SK-N-SH (cell line): ENCODE results near the gene SNX8. TPM values are rescaled to one million over a fixed set of nuclear protein-coding genes. Genes with fewer than 3 reads are reported as not detected.

Source experiments
- CTCF ChIA-PET: fragments of 300-600, 350-600 bp; formaldehyde crosslinking; extraction: SDS; loops from one replicate; lab custom pipeline; 2021; lab: Yijun Ruan, JAX
- POLR2A ChIA-PET: fragments of 350-600 bp; sonication (Branson Sonifier 250); formaldehyde crosslinking; extraction: SDS; loops from one replicate; lab custom pipeline; 2020; ENCODE audit warnings: antibody characterized with exemption, inconsistent platforms; lab: Yijun Ruan, JAX
- DNase-seq: peaks from one replicate; pipeline ENCODE4 v3.0.0; 2012
- H2AFZ ChIP-seq: fragments of 200-600 bp; sonication (generic); 2 replicates; pipeline ENCODE4 v1.8.1; 2016; ENCODE audit warnings: antibody characterized with exemption, mild to moderate bottlenecking, low read depth
- H3F3A ChIP-seq: fragments of 200-600 bp; sonication (generic); replicated peaks from 2 replicates; pipeline ENCODE3; 2016; ENCODE audit warnings: antibody characterized with exemption, mild to moderate bottlenecking; ENCODE audit not compliant: insufficient read depth
- H3K27ac ChIP-seq, 2 experiments: fragments of 200-500 bp in 1 of 2; fragments of 200-600 bp in 1 of 2; sonication (Bioruptor generic) in 1 of 2; sonication (generic), shearing (Covaris generic) in 1 of 2; 2 replicates each; pipeline versions ENCODE4 v1.5.1 to v1.6.1; 2014 to 2016; ENCODE audit warnings: low read depth in 2 of 2, inconsistent platforms in 1 of 2, low read length in 1 of 2, mild to moderate bottlenecking in 1 of 2, mixed read lengths in 1 of 2
- H3K27me3 ChIP-seq: fragments of 200-600 bp; sonication (generic), shearing (Covaris generic); 2 replicates; pipeline ENCODE4 v1.6.1; 2016; ENCODE audit warnings: mixed run types; ENCODE audit not compliant: insufficient read depth
- H3K36me3 ChIP-seq, 2 experiments: fragments of 200-500 bp in 1 of 2; fragments of 200-600 bp in 1 of 2; sonication (Bioruptor generic) in 1 of 2; sonication (generic) in 1 of 2; replicated peaks in 1 of 2; 2 replicates each; pipeline versions ENCODE3 to v1.5.1; 2014 to 2016; ENCODE audit warnings: low read length in 1 of 2, mild to moderate bottlenecking in 1 of 2; ENCODE audit not compliant: insufficient read depth in 2 of 2, control insufficient read depth in 1 of 2
- H3K4me1 ChIP-seq, 2 experiments: fragments of 200-500 bp in 1 of 2; fragments of 200-600 bp in 1 of 2; sonication (Bioruptor generic) in 1 of 2; sonication (generic), shearing (Covaris generic) in 1 of 2; 2 replicates each; pipeline versions ENCODE4 v1.5.1 to v1.6.1; 2014 to 2016; ENCODE audit warnings: low read depth in 1 of 2, low read length in 1 of 2, mixed run types in 1 of 2; ENCODE audit not compliant: insufficient read depth in 2 of 2, control insufficient read depth in 1 of 2
- H3K4me2 ChIP-seq: fragments of 200-600 bp; sonication (generic), shearing (Covaris generic); 2 replicates; pipeline ENCODE4 v1.6.1; 2017; ENCODE audit warnings: mixed run types
- H3K4me3 ChIP-seq, 2 experiments: fragments of 200-500 bp in 1 of 2; fragments of 200-600 bp in 1 of 2; sonication (Bioruptor generic) in 1 of 2; sonication (generic), shearing (Covaris generic) in 1 of 2; 2 replicates each; pipeline versions ENCODE4 v1.5.1 to v1.8.1; 2014 to 2016; ENCODE audit warnings: low read depth in 2 of 2, inconsistent platforms in 1 of 2, low read length in 1 of 2, mild to moderate bottlenecking in 1 of 2, mixed read lengths in 1 of 2, moderate library complexity in 1 of 2
- H3K79me2 ChIP-seq: fragments of 200-600 bp; sonication (generic); 2 replicates; pipeline ENCODE4 v1.8.1; 2017; ENCODE audit warnings: mild to moderate bottlenecking; ENCODE audit not compliant: insufficient read depth
- H3K9ac ChIP-seq: fragments of 200-600 bp; sonication (generic); 2 replicates; pipeline ENCODE4 v1.6.1; 2017; ENCODE audit warnings: mixed run types
- H3K9me2 ChIP-seq: fragments of 200-600 bp; sonication (generic); 2 replicates; pipeline ENCODE4 v1.6.1; 2017; ENCODE audit warnings: mixed run types
- H3K9me3 ChIP-seq: fragments of 200-600 bp; sonication (generic); 2 replicates; pipeline ENCODE4 v1.6.1; 2017; ENCODE audit warnings: mixed run types, mild to moderate bottlenecking, moderate library complexity
- H4K20me1 ChIP-seq: fragments of 200-600 bp; sonication (generic); 2 replicates; pipeline ENCODE4 v1.6.1; 2017; ENCODE audit warnings: mild to moderate bottlenecking, mixed run types; ENCODE audit not compliant: insufficient read depth
- FOXM1 ChIP-seq: IDR thresholded peaks from 2 replicates; pipeline ENCODE4 v1.4.0; 2012; ENCODE audit warnings: low read depth, mild to moderate bottlenecking
- GATA2 ChIP-seq: sonication (generic); formaldehyde crosslinking; IDR thresholded peaks from 2 replicates; pipeline ENCODE4 v1.5.0; 2020; ENCODE audit warnings: mild to moderate bottlenecking, missing genetic modification reagents
- JUND ChIP-seq: IDR thresholded peaks from 2 replicates; pipeline ENCODE4 v1.4.0; 2012
- MXI1 ChIP-seq: IDR thresholded peaks from 2 replicates; pipeline ENCODE4 v1.6.1; 2012; ENCODE audit warnings: mild to moderate bottlenecking, low read depth, low read length, improper control_type of control experiment
- NFIC ChIP-seq: IDR thresholded peaks from 2 replicates; pipeline ENCODE4 v1.4.0; 2012; ENCODE audit warnings: borderline replicate concordance
- RAD21 ChIP-seq: IDR thresholded peaks from 2 replicates; pipeline ENCODE4 v1.6.1; 2012; ENCODE audit warnings: mild to moderate bottlenecking, low read length
- SIN3A ChIP-seq: IDR thresholded peaks from 2 replicates; pipeline ENCODE4 v1.6.1; 2012; ENCODE audit warnings: low read depth, mild to moderate bottlenecking, low read length, moderate library complexity, borderline replicate concordance
- TEAD4 ChIP-seq: IDR thresholded peaks from 2 replicates; pipeline ENCODE4 v1.4.0; 2012; ENCODE audit warnings: mild to moderate bottlenecking, borderline replicate concordance; ENCODE audit not compliant: insufficient read depth
- WGBS: methylation state at CpG from one replicate; pipeline ENCODE4 v1.1.6; 2017; ENCODE audit warnings: low lambda C conversion rate; 5-methylcytosine and 5-hydroxymethylcytosine counted together
- polyA plus RNA-seq, 3 experiments: library from polyadenylated mRNA; depleted of rRNA; stranded (reverse); fragments of >200 nt; gene quantifications; 2 replicates each; pipeline ENCODE4 v1.2.3, GENCODE V29; 2012
- TF ChIP-seq, protein P1 (sequence below): IDR thresholded peaks from 2 replicates; pipeline ENCODE4 v1.6.1; 2012; ENCODE audit warnings: mild to moderate bottlenecking, low read depth, low read length, moderate library complexity

The SNX8 gene
- polyA plus RNA-seq, 1 of the 3 experiments (the other 2 are of a cell fraction) = 20.6 TPM

DNA sequence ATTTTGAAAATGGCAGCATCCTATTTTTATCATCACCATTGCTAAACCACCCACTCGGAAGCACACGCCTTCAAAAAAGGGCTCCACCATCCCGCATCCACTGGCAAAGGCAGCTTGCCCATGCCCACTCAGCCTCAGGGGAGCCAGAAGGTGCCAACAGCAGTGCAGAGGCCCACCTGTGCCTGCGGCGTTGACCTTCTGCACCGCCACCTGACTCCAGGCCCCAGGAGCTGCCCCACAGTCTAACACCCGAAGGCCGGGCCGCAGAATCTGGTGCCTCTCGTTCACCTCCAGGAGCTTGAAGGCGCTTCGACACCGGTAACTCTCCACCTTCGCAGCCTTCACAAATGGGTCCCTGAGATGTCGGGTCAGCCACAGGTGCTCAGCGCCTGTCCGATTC lies 75.0 kb downstream of the SNX8 start (continued):
- TF ChIP-seq NFIC (no peak), SIN3A (no peak), RAD21 (no peak), GATA2 (CRISPR knock-in tag) (no peak), JUND (no peak), TEAD4 (no peak)
- TF ChIP-seq, protein P1, sequence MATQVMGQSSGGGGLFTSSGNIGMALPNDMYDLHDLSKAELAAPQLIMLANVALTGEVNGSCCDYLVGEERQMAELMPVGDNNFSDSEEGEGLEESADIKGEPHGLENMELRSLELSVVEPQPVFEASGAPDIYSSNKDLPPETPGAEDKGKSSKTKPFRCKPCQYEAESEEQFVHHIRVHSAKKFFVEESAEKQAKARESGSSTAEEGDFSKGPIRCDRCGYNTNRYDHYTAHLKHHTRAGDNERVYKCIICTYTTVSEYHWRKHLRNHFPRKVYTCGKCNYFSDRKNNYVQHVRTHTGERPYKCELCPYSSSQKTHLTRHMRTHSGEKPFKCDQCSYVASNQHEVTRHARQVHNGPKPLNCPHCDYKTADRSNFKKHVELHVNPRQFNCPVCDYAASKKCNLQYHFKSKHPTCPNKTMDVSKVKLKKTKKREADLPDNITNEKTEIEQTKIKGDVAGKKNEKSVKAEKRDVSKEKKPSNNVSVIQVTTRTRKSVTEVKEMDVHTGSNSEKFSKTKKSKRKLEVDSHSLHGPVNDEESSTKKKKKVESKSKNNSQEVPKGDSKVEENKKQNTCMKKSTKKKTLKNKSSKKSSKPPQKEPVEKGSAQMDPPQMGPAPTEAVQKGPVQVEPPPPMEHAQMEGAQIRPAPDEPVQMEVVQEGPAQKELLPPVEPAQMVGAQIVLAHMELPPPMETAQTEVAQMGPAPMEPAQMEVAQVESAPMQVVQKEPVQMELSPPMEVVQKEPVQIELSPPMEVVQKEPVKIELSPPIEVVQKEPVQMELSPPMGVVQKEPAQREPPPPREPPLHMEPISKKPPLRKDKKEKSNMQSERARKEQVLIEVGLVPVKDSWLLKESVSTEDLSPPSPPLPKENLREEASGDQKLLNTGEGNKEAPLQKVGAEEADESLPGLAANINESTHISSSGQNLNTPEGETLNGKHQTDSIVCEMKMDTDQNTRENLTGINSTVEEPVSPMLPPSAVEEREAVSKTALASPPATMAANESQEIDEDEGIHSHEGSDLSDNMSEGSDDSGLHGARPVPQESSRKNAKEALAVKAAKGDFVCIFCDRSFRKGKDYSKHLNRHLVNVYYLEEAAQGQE = no peak

DNA sequence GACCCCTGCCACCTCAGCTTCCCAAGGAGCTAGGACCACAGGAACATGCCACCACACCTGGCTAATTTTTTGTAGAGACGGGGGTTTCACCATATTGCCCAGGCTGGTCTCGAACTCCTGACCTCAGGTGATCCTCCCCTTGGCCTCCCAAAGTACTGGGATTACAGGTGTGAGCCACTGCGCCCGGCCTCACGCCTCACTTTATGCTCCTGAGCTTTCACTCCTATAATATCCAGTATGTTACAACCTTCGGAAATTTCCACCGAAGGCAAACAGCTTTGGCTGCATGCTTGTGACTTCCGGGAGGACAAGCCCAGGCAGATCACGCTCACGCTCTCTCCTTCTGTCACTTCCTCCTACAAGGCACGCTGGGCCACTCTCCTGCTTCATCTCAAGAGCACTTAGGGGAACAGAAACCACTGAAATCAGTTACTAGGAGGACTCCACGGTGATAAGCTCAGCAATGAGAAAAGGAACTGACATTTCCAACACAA lies 77.1 kb downstream of the SNX8 start:
- peaks cover 62% of the 10 kb centered on the region for H3K79me2 ChIP-seq
- peaks cover 0 to 10% of the 10 kb centered on the region in 2 experiments; a peak in 1 of 4 replicates for H3K4me1 ChIP-seq
- 94% methylated on average over 12 of the region's 12 CpGs for WGBS
- no peaks in the 10 kb centered on the region for H3K27me3 ChIP-seq
- 0 out of 2 replicates have a peak, but pooled peaks cover 6% of the 10 kb centered on the region for H4K20me1 ChIP-seq
- no peak overlapping the region for H3K4me2 ChIP-seq
- no peaks in the 10 kb centered on the region for H3K9me3 ChIP-seq
- no peak overlapping the region for H2AFZ ChIP-seq
- H3K27ac ChIP-seq = no peak overlapping the region
- ChIA-PET CTCF (interaction anchor here (1.5 to 2.0 kb wide), 3 partner anchors 11 to 214 kb away, joined by 4 to 8 read pairs (median 5); no protein-coding TSS in a partner anchor), POLR2A (no interaction called here)
- H3K36me3 ChIP-seq = peaks cover 48% of the 10 kb centered on the region in 2 experiments
- TF ChIP-seq RAD21 = no peak
- TF ChIP-seq FOXM1 = no peak
- TF ChIP-seq MXI1 = no peak
- TF ChIP-seq, protein P1 = no peak
- H3F3A ChIP-seq = peaks cover 30% of the 10 kb centered on the region
- no peaks in the 10 kb centered on the region for H3K9me2 ChIP-seq
- DNase-seq = no peak
- H3K9ac ChIP-seq = no peak overlapping the region
- no peak overlapping the region for H3K4me3 ChIP-seq
